Measurements from ENCODE around the gene SP2. TPM values are rescaled to one million over a fixed set of nuclear protein-coding genes. Genes with fewer than 3 reads are reported as not detected.

Gene SP2
- total and polyA plus RNA-seq, 2 of the 13 experiments (the other 11 are each of a cell fraction or from before 2014, with no cell fraction given), result 1.4 to 4.8 TPM

GRCh38 chr17:47956791-47957590 is 61.0 kb downstream of the SP2 start:
- peak overlapping the region; percentile 33 to 61 (median 38) for H3K4me3 ChIP-seq (replicated peaks in 1 of 3; ENCODE audit: insufficient read depth in 1 of 3, low read depth in 2 of 3, low read length in 3 of 3)
- ATAC-seq, result peak; percentile 82
- in situ Hi-C loops (cut with HindIII; ENCODE audit: extremely low pct_ligation_motif_present, low pct_unique_long_range_greater_than_20kb), result no loop called here
- intact Hi-C loops (cut with micrococcal nuclease; ENCODE audit: unreplicated experiment), result loop anchor here (2.0 kb wide), 1 partner anchor 14 kb away; the partner anchor contains the start of gene CDK5RAP3
- ChIA-PET CTCF (ENCODE audit: low intra/inter-chr PET ratio, low total read pairs) (interaction anchor here (0.9 kb wide), 1 partner anchor 10 kb away, joined by 3 read pairs; no protein-coding TSS in a partner anchor), POLR2A (interaction anchor here (0.6 to 15.1 kb wide), 12 partner anchors 8 to 125 kb away, joined by 3 to 267 read pairs (median 6); partner anchors contain the start of genes CDK5RAP3, LRRC46, MRPL10 and NFE2L1)
- FAIRE-seq, result peak; percentile 84
- H3K9ac ChIP-seq (ENCODE audit: insufficient read depth, low read depth, low read length), result peak overlapping the region; percentile 25; the same call in 1 of the 2 replicates
- no peaks in the 10 kb centered on the region for H4K20me1 ChIP-seq (ENCODE audit: insufficient read depth, low read length)
- H3K27ac ChIP-seq (ENCODE audit: extremely low read length, insufficient read depth, low read length), result no peak overlapping the region
- no peaks in the 10 kb centered on the region for H3K9me3 ChIP-seq (ENCODE audit: low read length)
- H3K27me3 ChIP-seq (ENCODE audit: control insufficient read depth in 1 of 2, insufficient read depth in 2 of 2, low read length in 2 of 2), result peaks cover 0 to 2% of the 10 kb centered on the region in 2 experiments; a peak in 4 of 5 replicates
- peaks cover 72% of the 10 kb centered on the region for H3K4me1 ChIP-seq (ENCODE audit: insufficient read depth, low read length)
- H3K4me2 ChIP-seq (ENCODE audit: low read depth, low read length), result peak overlapping the region; percentile 81
- no peak overlapping the region for H2AFZ ChIP-seq (ENCODE audit: low read length)
- peak; percentile 60 for DNase-seq (ENCODE audit: low spot score)
- no peaks in the 10 kb centered on the region for H3K36me3 ChIP-seq (replicated peaks in 1 of 2; ENCODE audit: control insufficient read depth in 1 of 2, insufficient read depth in 2 of 2, low read length in 2 of 2)
- H3K79me2 ChIP-seq (ENCODE audit: insufficient read depth, low read length), result no peaks in the 10 kb centered on the region
- BruUV-seq (replicated peaks), result no TSS peak
- 29% methylated on average over 1 of the region's 4 CpGs for WGBS (ENCODE audit: low lambda C conversion rate)
- TF ChIP-seq FOXA1 (IDR thresholded peaks at IDR 0.05) (no peak), FOXA1 (CRISPR knock-in tag; IDR thresholded peaks at IDR 0.05) (peak; percentile 37; the same call in 1 of the 2 replicates), DZIP1 (CRISPR knock-in tag; IDR thresholded peaks at IDR 0.05) (no peak), ZNF33B (CRISPR knock-in tag; IDR thresholded peaks at IDR 0.05) (no peak; the same call in 1 of the 2 replicates), ZNF614 (CRISPR knock-in tag; IDR thresholded peaks at IDR 0.05; ENCODE audit: borderline replicate concordance) (no peak), JARID2 (CRISPR knock-in tag; IDR thresholded peaks at IDR 0.05; ENCODE audit: insufficient replicate concordance) (no peak), ZNF720 (CRISPR knock-in tag; IDR thresholded peaks at IDR 0.05) (no peak), ATF3 (CRISPR knock-in tag; IDR thresholded peaks at IDR 0.05) (no peak), ZNF331 (CRISPR knock-in tag; IDR thresholded peaks at IDR 0.05) (no peak), HNRNPUL1 (IDR thresholded peaks at IDR 0.05; ENCODE audit: low read depth, low read length) (no peak), MXI1 (IDR thresholded peaks at IDR 0.05; ENCODE audit: borderline replicate concordance, low read depth, low read length) (no peak), ZKSCAN1 (IDR thresholded peaks at IDR 0.05; ENCODE audit: low read length) (no peak), ZFP37 (CRISPR knock-in tag; IDR thresholded peaks at IDR 0.05; ENCODE audit: borderline replicate concordance) (no peak), ZZZ3 (CRISPR knock-in tag; IDR thresholded peaks at IDR 0.05; ENCODE audit: borderline replicate concordance) (no peak), ZNF234 (CRISPR knock-in tag; conservative IDR thresholded peaks at IDR 0.05) (no peak), ZNF180 (CRISPR knock-in tag; IDR thresholded peaks at IDR 0.05; ENCODE audit: borderline replicate concordance, low read depth) (no peak), ARID3A (IDR thresholded peaks at IDR 0.05; ENCODE audit: low read depth, low read length) (no peak), ZNF660 (CRISPR knock-in tag; IDR thresholded peaks at IDR 0.05; ENCODE audit: borderline replicate concordance, low read depth) (no peak)

Measured in HepG2 (cell line).